Left cardiac atrium (tissue), 4 donors: ENCODE data around the gene ARID1B. TPM values are rescaled to one million over a fixed set of nuclear protein-coding genes. Genes with fewer than 3 reads are reported as not detected.

Experiments used
- ATAC-seq, 2 donors: fragments of 200-7000 bp; cut with Tn5 transposase; one replicate each; pipeline ENCODE4 v1.9.1; 2020; ENCODE audit warnings: mild to moderate bottlenecking in 2 of 2, moderate library complexity in 2 of 2
- DNase-seq: peaks from one replicate; pipeline ENCODE4 v3.0.0-alpha.2; 2020
- intact Hi-C, 2 donors: fragments of 100-400 bp; cut with DNase I; formaldehyde crosslinking; loops; one replicate each; pipeline versions ENCODE4 v1.14.1 to v1.15.1; 2022 to 2023
- total RNA-seq, 2 donors: library from RNA; stranded (reverse); fragmentation: NEBNext Ultra II Directional; extraction: Animal tissue kit (Norgen Biotek cat#: 25700); gene quantifications; one replicate each; pipeline ENCODE4 v1.2.1, GENCODE V29; 2021
- donor health status: DM: no; HTN: yes; CAD: no.
- donor health status: DM: no; HTN: yes; CAD: no; lungs with severe emphysema.
- donor health status: DM: yes; HTN: yes; CAD: no.
- donor health status: Dilated cardiomyopathy.

ARID1B gene
- total RNA-seq, 2 donors from 2014 or later = 45.4 to 48.0 TPM

GRCh38 chr6:156771761-156772160 lies 5.4 kb upstream of the ARID1B start:
- intact Hi-C loops = loop anchor here (5.0 to 10.0 kb wide), 3 partner anchors 74 to 253 kb away; no protein-coding TSS in a partner anchor
- DNase-seq (no peak), ATAC-seq (no peak)

GRCh38 chr6:156773476-156773875 lies 3.7 kb upstream of the ARID1B start:
- ATAC-seq (no peak), DNase-seq (no peak)
- intact Hi-C loops = loop anchor here (5.0 to 10.0 kb wide), 3 partner anchors 76 to 251 kb away; no protein-coding TSS in a partner anchor

DNA sequence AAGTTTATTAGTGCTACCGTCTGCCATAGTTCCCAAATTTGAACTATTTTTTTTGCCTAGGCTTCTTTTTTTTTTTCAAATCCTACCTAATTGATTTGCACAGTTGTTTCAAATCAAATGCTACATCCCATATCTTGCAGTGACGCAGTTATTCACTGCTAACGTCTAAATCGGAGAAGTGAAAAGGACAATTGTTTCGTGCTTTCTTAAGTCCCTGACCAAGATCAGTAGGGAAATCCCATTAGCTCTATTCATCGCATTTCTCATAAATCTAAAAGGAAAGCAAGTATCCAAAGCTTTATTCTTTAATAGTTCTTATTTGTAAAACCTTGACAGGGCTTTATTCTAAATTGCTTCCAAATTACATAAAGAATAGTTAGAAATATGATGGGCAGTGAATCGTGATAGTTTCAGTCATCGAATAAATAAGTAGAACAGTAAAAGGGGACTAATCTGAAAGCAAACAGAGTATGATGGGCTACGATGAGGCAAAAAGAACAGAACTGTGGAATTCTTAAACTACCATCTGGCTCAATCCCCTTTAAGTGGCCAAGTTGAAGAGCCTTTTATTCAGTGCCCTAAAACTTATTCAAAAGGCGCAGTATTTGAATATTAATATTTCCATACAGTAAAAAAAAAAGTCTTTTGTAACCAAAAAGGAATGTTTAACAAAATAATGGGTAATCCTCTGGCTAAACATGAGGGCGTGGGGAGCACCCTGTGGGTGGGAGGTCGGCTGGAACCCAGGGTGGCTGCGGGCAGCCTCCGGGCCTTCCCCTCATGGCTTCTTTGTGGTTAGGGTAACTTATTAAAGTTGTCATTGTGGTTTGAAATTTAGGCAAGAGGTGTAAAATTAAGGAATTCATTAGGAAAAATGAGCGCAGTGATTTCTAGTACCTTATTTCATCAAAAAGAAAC lies 3.0 kb upstream of the ARID1B start:
- ATAC-seq = no peak
- intact Hi-C loops = loop anchor here (5.0 to 10.0 kb wide), 3 partner anchors 77 to 251 kb away; no protein-coding TSS in a partner anchor
- no peak for DNase-seq

- intact Hi-C loops = loop anchor here (5.0 to 10.0 kb wide), 7 partner anchors 53 to 250 kb away; no protein-coding TSS in a partner anchor
- DNase-seq (no peak), ATAC-seq (no peak)
Measured at GRCh38 chr6:156774863-156775405, 2.2 kb upstream of the ARID1B start.

DNA sequence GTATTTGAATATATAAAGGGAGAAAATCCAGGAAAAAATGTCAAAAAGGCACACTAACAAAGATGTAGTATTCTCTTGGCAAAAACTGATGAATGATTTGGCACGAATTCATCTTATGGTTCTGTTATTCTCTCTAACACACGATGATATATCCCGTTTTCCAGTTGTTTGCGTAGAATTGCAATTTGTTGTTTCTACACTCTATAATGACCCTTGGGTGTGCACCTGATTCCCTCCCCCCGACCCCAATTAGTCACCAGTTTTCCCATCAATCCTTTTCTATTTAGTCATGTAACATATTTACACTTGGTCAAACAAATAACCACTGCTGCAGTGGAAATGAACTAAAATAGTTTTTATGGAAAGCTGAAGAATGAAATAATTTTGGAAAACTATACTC lies 1.5 kb upstream of the ARID1B start:
- no peak for DNase-seq
- ATAC-seq = no peak
- intact Hi-C loops = loop anchor here (5.0 to 10.0 kb wide), 6 partner anchors 53 to 249 kb away; no protein-coding TSS in a partner anchor

GRCh38 chr6:156776470-156776839 lies 723 bp upstream of the ARID1B start:
- no peak for ATAC-seq
- intact Hi-C loops = loop anchor here (5.0 to 10.0 kb wide), 6 partner anchors 54 to 248 kb away; no protein-coding TSS in a partner anchor

DNA sequence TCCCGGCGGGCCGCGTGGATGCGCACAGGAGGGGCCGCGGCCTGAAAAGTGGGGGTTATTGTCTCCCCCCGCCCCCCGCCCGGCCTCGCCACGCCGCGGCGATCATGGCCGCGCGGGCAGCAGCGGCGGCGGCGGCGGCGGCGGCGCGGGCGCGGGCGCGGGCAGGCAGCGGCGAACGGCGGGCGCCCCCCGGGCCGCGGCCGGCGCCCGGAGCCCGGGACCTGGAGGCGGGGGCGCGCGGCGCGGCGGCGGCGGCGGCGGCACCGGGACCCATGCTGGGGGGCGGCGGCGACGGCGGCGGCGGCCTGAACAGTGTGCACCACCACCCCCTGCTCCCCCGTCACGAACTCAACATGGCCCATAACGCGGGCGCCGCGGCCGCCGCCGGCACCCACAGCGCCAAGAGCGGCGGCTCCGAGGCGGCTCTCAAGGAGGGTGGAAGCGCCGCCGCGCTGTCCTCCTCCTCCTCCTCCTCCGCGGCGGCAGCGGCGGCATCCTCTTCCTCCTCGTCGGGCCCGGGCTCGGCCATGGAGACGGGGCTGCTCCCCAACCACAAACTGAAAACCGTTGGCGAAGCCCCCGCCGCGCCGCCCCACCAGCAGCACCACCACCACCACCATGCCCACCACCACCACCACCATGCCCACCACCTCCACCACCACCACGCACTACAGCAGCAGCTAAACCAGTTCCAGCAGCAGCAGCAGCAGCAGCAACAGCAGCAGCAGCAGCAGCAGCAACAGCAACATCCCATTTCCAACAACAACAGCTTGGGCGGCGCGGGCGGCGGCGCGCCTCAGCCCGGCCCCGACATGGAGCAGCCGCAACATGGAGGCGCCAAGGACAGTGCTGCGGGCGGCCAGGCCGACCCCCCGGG lies 637 bp downstream of the ARID1B start:
- ATAC-seq (peak; percentile 20 to 34), DNase-seq (peak; percentile 66)
- intact Hi-C loops = loop anchor here (5.0 to 10.0 kb wide), 6 partner anchors 56 to 247 kb away; no protein-coding TSS in a partner anchor

More at GRCh38 chr6:156776470-156776839, 723 bp upstream of the ARID1B start:
- no peak for DNase-seq

DNA sequence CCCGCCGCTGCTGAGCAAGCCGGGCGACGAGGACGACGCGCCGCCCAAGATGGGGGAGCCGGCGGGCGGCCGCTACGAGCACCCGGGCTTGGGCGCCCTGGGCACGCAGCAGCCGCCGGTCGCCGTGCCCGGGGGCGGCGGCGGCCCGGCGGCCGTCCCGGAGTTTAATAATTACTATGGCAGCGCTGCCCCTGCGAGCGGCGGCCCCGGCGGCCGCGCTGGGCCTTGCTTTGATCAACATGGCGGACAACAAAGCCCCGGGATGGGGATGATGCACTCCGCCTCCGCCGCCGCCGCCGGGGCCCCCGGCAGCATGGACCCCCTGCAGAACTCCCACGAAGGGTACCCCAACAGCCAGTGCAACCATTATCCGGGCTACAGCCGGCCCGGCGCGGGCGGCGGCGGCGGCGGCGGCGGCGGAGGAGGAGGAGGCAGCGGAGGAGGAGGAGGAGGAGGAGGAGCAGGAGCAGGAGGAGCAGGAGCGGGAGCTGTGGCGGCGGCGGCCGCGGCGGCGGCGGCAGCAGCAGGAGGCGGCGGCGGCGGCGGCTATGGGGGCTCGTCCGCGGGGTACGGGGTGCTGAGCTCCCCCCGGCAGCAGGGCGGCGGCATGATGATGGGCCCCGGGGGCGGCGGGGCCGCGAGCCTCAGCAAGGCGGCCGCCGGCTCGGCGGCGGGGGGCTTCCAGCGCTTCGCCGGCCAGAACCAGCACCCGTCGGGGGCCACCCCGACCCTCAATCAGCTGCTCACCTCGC lies 1.5 kb downstream of the ARID1B start:
- ATAC-seq = peak; percentile 11 to 19
- peak; percentile 66 for DNase-seq
- intact Hi-C loops = loop anchor here (5.0 to 10.0 kb wide), 6 partner anchors 56 to 246 kb away; no protein-coding TSS in a partner anchor

GRCh38 chr6:156779206-156780094 lies 2.3 kb downstream of the ARID1B start:
- DNase-seq (peak; percentile 48), ATAC-seq (peak; percentile 30 to 35)
- intact Hi-C loops = loop anchor here (5.0 to 10.0 kb wide), 8 partner anchors 57 to 405 kb away; no protein-coding TSS in a partner anchor

DNA sequence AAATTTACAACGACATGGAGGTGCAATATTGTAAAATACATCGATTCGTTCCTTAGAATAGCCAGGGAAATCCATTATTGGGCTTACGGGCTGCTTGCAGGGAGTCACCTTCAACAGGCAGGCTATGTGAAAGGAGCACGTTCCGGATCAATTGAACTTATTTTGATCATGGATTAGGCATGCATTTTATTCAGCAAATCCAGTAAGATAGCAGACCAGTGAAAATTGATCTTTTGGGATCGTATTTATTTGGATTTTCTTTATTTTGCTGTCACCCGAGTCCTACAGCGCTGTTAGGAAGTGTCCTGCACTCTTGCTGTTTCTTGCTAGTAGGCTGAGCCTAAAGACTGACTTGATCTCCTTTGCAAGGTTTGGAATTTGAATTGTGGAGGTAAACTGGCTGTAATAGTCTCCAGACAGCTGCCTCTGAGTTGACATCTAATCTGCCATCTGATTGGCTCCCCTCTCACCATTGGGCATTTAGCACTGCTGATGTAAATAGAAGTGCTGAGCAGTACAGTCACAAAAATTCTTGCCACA lies 3.0 kb downstream of the ARID1B start:
- ATAC-seq (peak; percentile 21 to 57), DNase-seq (no peak)
- intact Hi-C loops = loop anchor here in 1 of 2 donors (10.0 kb wide), 2 partner anchors 175 to 405 kb away; no protein-coding TSS in a partner anchor

DNA sequence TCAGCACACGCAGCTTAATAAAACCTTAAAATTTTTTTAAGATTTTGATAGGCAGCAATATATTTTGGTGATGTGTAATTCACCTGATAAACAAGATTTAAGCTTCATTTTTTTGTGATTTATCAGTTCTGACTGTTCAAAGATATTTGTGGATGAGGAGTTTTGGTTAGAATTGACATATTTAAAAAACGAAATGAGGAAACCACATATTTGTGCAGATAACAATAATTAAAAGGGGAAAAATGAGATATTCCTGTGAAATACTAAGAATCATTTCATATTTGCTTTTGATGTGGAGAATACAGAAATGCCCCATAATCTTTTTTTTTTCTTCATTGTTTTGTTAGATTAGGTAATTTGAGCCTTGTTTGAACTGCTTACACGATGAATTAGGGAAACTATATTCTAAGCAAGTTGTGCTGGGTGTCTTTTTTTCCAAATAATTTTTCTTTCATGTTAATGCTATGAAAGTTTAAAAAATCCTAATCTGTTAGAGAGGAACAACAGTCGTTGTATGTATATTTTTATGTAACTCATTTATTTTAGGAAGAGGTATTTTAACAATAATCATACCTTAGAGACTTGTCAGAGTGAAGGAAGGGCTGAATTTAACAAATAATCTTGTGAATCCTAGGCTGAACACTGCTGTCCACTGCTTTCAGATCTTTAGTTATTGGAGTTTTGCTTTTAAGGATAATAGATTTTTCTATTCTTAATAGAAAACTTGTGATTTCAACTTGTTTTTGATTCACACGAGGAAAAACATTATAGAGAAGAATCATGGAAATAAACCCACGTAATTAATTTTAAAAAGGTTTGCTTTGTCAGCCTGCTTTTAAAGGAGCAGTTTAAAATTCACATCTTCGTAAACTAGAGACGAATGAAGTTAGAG lies 4.0 kb downstream of the ARID1B start:
- DNase-seq (no peak), ATAC-seq (no peak)
- intact Hi-C loops = loop anchor here in 1 of 2 donors (10.0 kb wide), 2 partner anchors 174 to 404 kb away; no protein-coding TSS in a partner anchor

DNA sequence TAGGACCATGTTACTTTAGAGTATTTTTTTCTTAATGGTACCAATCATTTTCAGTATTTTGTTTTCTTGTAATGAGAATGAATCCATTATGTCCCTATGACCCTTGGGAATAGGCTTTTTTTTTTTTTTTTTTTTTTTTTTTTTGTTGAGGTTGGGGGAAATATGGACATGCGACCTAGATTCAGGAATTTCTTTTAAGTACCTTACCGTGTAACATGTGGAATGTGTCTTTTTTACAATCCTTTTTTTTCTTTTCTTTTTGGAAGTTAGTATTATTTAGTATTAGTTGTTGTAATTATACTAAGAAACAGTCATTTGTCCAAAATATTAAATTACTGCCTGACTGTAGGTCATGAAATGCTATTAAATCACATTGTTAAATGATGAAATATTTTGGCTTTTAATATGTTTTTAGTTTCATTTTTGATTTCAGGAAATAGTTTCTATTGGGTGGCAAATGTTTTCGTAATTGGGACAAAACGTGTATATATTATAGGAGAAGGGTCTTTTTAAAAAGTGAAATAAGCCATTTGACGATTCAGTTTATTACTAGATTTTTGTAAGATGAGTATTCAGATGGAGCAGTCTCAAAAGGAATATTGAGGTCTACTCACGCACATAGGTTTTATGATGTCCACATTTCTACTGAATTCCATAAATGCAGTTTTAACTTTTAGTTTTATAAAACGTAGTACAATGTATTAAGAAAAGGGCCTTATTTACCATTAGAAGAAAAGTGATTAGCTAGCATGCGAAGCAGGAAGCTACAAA lies 4.9 kb downstream of the ARID1B start:
- intact Hi-C loops = loop anchor here in 1 of 2 donors (10.0 kb wide), 2 partner anchors 173 to 403 kb away; no protein-coding TSS in a partner anchor
- DNase-seq (no peak), ATAC-seq (no peak)

- no peak for DNase-seq
- ATAC-seq = no peak
- intact Hi-C loops = loop anchor here in 1 of 2 donors (10.0 kb wide), 2 partner anchors 172 to 402 kb away; no protein-coding TSS in a partner anchor
Measured at GRCh38 chr6:156782691-156783320, 5.6 kb downstream of the ARID1B start.

GRCh38 chr6:156783958-156784357 lies 6.8 kb downstream of the ARID1B start:
- no peak for DNase-seq
- ATAC-seq = no peak
- intact Hi-C loops = loop anchor here in 1 of 2 donors (10.0 kb wide), 2 partner anchors 171 to 401 kb away; no protein-coding TSS in a partner anchor
